Measurements from ENCODE around the gene GPM6B.
A peak's percentile ranks its signal among the peaks of the same experiment; 100 is the strongest.
"Not testable (repeated sequence)": the region's sequence is repeated elsewhere in the genome, so short reads cannot be mapped to it uniquely, and the experiment has no call there.

GPM6B gene

GRCh38 chrX:13763489-13763888, 53.4 kb downstream of the GPM6B start:
- no peak for DNase-seq

GRCh38 chrX:13761606-13762414, 55.1 kb downstream of the GPM6B start:
- DNase-seq: no peak

- DNase-seq: no peak
These were observed 56.5 kb downstream of the GPM6B start for GRCh38 chrX:13760426-13760825.

GRCh38 chrX:13759152-13759718, 57.7 kb downstream of the GPM6B start:
- no peak for DNase-seq

- DNase-seq: no peak
These were observed 60.5 kb downstream of the GPM6B start for GRCh38 chrX:13756381-13756780.

GRCh38 chrX:13755254-13755653, 61.6 kb downstream of the GPM6B start:
- peak in 1 of 5 experiments; percentile 64 for DNase-seq

GRCh38 chrX:13754765-13755164, 62.1 kb downstream of the GPM6B start:
- DNase-seq: no peak

- no peak for DNase-seq
These were observed 64.2 kb downstream of the GPM6B start for GRCh38 chrX:13752646-13753045.

GRCh38 chrX:13752141-13752540, 64.8 kb downstream of the GPM6B start:
- DNase-seq: no peak

GRCh38 chrX:13750812-13751211, 66.1 kb downstream of the GPM6B start:
- no peak for DNase-seq

- peak in 1 of 5 experiments; percentile 44 for DNase-seq
These were observed 66.7 kb downstream of the GPM6B start for GRCh38 chrX:13750204-13750603.

- DNase-seq: no peak
These were observed 68.4 kb downstream of the GPM6B start for GRCh38 chrX:13748486-13748885.

GRCh38 chrX:13747836-13748235, 69.1 kb downstream of the GPM6B start:
- peak in 2 of 5 experiments; percentile 8 to 41 for DNase-seq

GRCh38 chrX:13742397-13743176, 74.3 kb downstream of the GPM6B start:
- peak; percentile 1 to 86 (median 22) for DNase-seq

- no peak for DNase-seq
These were observed 75.2 kb downstream of the GPM6B start for GRCh38 chrX:13741695-13742094.

GRCh38 chrX:13734278-13735172, 82.4 kb downstream of the GPM6B start, which contains the start of the genes OFD1 and TRAPPC2:
TSS of gene OFD1 (plus strand) at chrX:13734748. CDS start at chrX:13735072, 324 bp downstream.
TSS of gene TRAPPC2 (minus strand) at chrX:13734620. CDS start at chrX:13719963, 14,657 bp downstream.
- peak; percentile 67 to 96 (median 85) for DNase-seq

GRCh38 chrX:13733506-13733905, 83.4 kb downstream of the GPM6B start:
- DNase-seq: no peak

GRCh38 chrX:13732246-13733067, 84.4 kb downstream of the GPM6B start:
- no peak for DNase-seq

GRCh38 chrX:13730523-13730922, 86.4 kb downstream of the GPM6B start:
- DNase-seq: not testable (repeated sequence)

GRCh38 chrX:13726583-13726982, 90.3 kb downstream of the GPM6B start:
- not testable (repeated sequence) for DNase-seq

GRCh38 chrX:13724878-13725277, 92.0 kb downstream of the GPM6B start:
- peak; percentile 11 to 87 (median 33) for DNase-seq

All from T-helper 2 cell (primary cell).